Measurements from ENCODE around the gene TKTL1. TPM values are rescaled to one million over a fixed set of nuclear protein-coding genes. Genes with fewer than 3 reads are reported as not detected.

Gene TKTL1
- total RNA-seq, 6 donors from 2014 or later = 0.20 to 1.2 (median 0.24) TPM; not detected in 3

DNA sequence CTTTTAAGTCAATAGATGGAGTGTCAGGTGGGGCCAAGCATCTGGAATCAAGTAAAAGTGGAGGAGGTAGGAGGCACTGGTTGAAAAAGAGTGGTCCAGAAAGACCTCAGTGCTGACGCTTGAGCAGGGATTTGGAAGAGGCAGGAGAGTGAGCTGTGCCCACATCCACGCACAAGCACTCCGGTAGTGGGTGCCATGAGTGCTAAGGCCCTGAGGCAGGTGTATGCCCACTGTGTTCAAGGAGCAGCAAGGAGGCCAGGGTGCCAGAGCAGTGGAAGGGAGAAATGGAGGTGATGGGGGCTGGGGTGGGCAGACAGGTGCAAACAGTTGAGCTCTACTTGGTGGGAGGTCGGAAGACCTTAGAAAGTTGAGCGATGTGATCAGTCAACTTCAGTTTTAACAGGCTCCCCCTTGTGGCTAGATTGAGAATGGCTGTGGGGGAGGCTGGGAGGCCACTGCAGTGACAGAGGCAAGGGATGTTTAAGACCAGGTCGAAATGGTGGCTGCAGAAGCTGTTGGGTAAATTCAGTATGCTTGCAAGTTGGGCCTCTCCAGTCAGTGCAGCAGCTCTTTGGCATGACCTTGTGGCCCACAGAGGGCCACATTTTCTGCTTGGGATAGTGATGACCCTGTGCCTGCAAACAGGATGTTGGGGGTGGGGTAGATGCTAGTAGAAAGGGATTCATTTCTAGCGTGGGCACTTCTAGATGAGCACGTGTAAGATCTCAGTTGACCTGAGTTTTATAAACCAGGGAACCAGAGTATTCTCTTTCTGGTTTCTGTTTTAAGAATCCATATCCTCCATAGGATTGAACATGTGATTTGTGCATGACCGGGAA, 12.7 kb downstream of the TKTL1 start:
- DNase-seq (peak in 1 of 2 donors; percentile 54), ATAC-seq (ENCODE audit: low FRiP score in 2 of 2) (peak; percentile 35 to 65)
- H3K4me3 ChIP-seq = no peak overlapping the region
- H3K36me3 ChIP-seq = no peaks in the 10 kb centered on the region
- 57 to 62% methylated on average over 8 to 9 of the region's 9 CpGs for WGBS, 2 donors
- H3K27ac ChIP-seq = no peak overlapping the region
- H3K9me3 ChIP-seq = no peaks in the 10 kb centered on the region
- no peaks in the 10 kb centered on the region for H3K27me3 ChIP-seq
- H3K4me1 ChIP-seq = peaks cover 0 to 5% (median 0%) of the 10 kb centered on the region in 4 donors
- TF ChIP-seq, protein P1, sequence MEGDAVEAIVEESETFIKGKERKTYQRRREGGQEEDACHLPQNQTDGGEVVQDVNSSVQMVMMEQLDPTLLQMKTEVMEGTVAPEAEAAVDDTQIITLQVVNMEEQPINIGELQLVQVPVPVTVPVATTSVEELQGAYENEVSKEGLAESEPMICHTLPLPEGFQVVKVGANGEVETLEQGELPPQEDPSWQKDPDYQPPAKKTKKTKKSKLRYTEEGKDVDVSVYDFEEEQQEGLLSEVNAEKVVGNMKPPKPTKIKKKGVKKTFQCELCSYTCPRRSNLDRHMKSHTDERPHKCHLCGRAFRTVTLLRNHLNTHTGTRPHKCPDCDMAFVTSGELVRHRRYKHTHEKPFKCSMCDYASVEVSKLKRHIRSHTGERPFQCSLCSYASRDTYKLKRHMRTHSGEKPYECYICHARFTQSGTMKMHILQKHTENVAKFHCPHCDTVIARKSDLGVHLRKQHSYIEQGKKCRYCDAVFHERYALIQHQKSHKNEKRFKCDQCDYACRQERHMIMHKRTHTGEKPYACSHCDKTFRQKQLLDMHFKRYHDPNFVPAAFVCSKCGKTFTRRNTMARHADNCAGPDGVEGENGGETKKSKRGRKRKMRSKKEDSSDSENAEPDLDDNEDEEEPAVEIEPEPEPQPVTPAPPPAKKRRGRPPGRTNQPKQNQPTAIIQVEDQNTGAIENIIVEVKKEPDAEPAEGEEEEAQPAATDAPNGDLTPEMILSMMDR (IDR thresholded peaks at IDR 0.05) = peak; percentile 63 to 84 (median 81)
- no peak for TF ChIP-seq EP300 (IDR thresholded peaks at IDR 0.05)
- no peak for TF ChIP-seq POLR2AphosphoS5 (IDR thresholded peaks at IDR 0.05)

DNA sequence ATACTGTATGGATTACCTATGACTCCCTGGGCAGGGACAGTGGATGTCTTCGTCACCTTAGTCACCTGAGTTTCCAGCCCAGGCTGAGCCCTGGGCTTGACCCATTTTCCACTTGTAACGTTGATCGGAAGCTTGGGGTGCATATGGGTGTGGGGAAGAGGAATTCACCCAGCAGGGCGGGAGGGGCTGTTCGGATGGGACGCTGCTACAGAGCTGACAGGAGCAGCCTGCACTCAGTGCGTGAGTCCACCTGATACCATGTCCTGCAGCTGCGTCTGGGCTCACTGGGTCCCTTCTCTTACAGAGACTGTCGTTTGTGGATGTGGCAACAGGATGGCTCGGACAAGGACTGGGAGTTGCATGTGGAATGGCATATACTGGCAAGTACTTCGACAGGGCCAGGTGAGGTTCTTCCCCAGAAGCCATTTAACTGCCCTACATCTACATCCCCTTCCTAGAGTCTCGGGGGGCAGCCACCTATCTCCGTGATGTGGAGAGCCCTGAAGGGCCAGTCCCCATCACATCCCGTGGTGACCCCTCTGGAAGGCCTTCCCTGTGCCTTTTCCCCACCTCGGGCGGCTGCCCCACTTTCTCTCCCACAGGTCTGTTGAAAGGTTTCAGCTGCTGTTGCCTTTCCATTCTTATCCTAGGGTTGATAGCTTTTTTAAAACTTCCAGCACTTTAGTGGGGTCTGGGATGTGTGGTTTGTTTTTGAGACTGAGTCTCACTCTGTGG, 13.6 kb downstream of the TKTL1 start:
- no peak for TF ChIP-seq EP300 (IDR thresholded peaks at IDR 0.05)
- no peak for TF ChIP-seq POLR2A (IDR thresholded peaks at IDR 0.05)
- TF ChIP-seq, protein P1 (IDR thresholded peaks at IDR 0.05) = no peak
- TF ChIP-seq POLR2AphosphoS5 (IDR thresholded peaks at IDR 0.05) = no peak
- Histone ChIP-seq H3K4me1 (peaks cover 0 to 5% (median 0%) of the 10 kb centered on the region in 4 donors), H3K27me3 (no peaks in the 10 kb centered on the region), H3K4me3 (no peak overlapping the region), H3K9me3 (no peaks in the 10 kb centered on the region), H3K27ac (no peak overlapping the region), H3K36me3 (no peaks in the 10 kb centered on the region)
- 82 to 97% methylated on average over 10 to 16 of the region's 16 CpGs for WGBS, 2 donors
- ATAC-seq (ENCODE audit: low FRiP score in 2 of 2) (no peak), DNase-seq (no peak)

DNA sequence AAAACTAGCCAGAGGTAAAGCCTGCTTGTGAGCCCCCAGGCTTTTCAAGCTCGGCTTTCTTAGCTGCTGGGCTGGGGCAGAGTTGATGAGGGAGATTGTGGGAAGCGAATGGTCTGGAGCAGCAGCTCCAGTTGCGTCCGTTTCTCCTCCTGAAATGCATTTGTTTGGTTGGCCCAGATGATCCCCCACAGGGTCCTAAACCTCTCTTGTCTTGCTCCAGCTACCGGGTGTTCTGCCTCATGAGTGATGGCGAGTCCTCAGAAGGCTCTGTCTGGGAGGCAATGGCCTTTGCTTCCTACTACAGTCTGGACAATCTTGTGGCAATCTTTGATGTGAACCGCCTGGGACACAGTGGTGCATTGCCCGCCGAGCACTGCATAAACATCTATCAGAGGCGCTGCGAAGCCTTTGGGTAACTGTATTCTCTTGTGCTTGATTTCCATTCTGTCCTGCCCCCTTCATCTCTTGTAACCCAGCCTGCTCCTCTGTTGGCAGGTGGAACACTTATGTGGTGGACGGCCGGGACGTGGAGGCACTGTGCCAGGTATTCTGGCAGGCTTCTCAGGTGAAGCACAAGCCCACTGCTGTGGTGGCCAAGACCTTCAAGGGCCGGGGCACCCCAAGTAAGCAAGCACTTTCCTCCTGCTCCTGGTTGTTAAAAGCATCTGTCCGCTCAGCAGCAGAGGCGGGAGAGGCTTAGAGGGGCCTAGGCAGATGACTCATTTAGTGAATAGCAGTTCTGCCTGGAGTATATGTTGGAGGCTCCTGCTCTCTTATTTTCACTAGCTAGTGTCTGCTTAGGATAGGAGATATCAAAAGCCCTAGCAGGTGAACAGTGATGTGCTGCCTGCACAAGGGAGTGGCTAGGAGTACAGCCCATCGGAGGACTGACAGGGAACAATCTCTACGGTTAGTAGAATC, 15.3 kb downstream of the TKTL1 start:
- Histone ChIP-seq H3K36me3 (no peaks in the 10 kb centered on the region), H3K9me3 (no peaks in the 10 kb centered on the region), H3K4me3 (no peak overlapping the region), H3K4me1 (peaks cover 0 to 5% (median 0%) of the 10 kb centered on the region in 4 donors), H3K27ac (no peak overlapping the region), H3K27me3 (no peaks in the 10 kb centered on the region)
- ATAC-seq (ENCODE audit: low FRiP score in 2 of 2) (no peak), DNase-seq (no peak)
- TF ChIP-seq EP300 (IDR thresholded peaks at IDR 0.05) (no peak), POLR2A (IDR thresholded peaks at IDR 0.05) (no peak), POLR2AphosphoS5 (IDR thresholded peaks at IDR 0.05) (no peak)
- TF ChIP-seq, protein P1 (IDR thresholded peaks at IDR 0.05) = no peak
- 69 to 78% methylated on average over 3 to 19 of the region's 19 CpGs for WGBS, 2 donors

DNA sequence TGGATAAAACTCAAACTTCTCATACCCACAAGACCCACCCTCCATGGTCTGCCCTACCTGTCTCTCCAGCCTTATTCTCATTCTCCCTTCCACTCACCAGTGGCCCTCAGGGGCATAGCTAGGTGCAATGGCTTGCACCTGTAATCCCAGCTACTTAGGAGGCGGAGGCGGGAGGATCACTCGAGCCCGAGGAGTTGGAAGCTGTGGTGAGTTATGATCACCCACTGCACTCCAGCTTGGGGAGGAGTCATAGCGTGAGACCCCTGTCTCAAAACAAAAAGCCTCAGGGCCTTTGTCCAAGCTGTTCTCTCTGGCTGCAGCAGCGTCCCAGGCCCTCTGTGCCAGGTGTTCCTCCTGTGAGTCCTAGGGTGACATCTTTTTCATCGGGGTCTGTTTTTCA, 16.5 kb downstream of the TKTL1 start:
- no peak for ATAC-seq (ENCODE audit: low FRiP score in 2 of 2)
- DNase-seq = no peak

More for the DNA sequence above, 16.5 kb downstream of the TKTL1 start:
- no peaks in the 10 kb centered on the region for H3K36me3 ChIP-seq
- no peaks in the 10 kb centered on the region for H3K9me3 ChIP-seq
- no peaks in the 10 kb centered on the region for H3K27me3 ChIP-seq
- no peak overlapping the region for H3K4me3 ChIP-seq
- no peak overlapping the region for H3K27ac ChIP-seq
- H3K4me1 ChIP-seq = peaks cover 0 to 5% (median 0%) of the 10 kb centered on the region in 4 donors
- 89 to 100% methylated on average over 1 to 7 of the region's 7 CpGs for WGBS, 2 donors
- TF ChIP-seq POLR2AphosphoS5 (IDR thresholded peaks at IDR 0.05) (no peak), EP300 (IDR thresholded peaks at IDR 0.05) (no peak), POLR2A (IDR thresholded peaks at IDR 0.05) (no peak)
- TF ChIP-seq, protein P1 (IDR thresholded peaks at IDR 0.05) = no peak
